Muscle layer of duodenum (tissue), 2 donors: ENCODE measurements around the gene FRMD4B.
"Not testable (repeated sequence)": the region's sequence is repeated elsewhere in the genome, so short reads cannot be mapped to it uniquely, and the experiment has no call there.

Experiments
- H3K27ac ChIP-seq: one replicate; pipeline ENCODE4 v1.7.0; 2013; ENCODE audit warnings: mild to moderate bottlenecking, low read length
- H3K27me3 ChIP-seq: one replicate; pipeline ENCODE4 v1.7.0; 2013; ENCODE audit warnings: low read depth, mild to moderate bottlenecking, control low read depth, low read length
- H3K36me3 ChIP-seq, 2 donors: one replicate each; pipeline ENCODE4 v1.7.0; 2013; ENCODE audit warnings: low read length in 2 of 2, control low read depth in 1 of 2, mild to moderate bottlenecking in 1 of 2; ENCODE audit not compliant: insufficient read depth in 2 of 2, control insufficient read depth in 1 of 2
- H3K4me1 ChIP-seq, 2 donors: one replicate each; pipeline ENCODE4 v1.7.0; 2013; ENCODE audit warnings: low read length in 2 of 2, mild to moderate bottlenecking in 2 of 2, control low read depth in 1 of 2, moderate library complexity in 1 of 2; ENCODE audit not compliant: insufficient read depth in 2 of 2, control insufficient read depth in 1 of 2
- H3K4me3 ChIP-seq, 2 donors: one replicate each; pipeline ENCODE4 v1.7.0; 2013; ENCODE audit warnings: low read length in 2 of 2, low read depth in 1 of 2, mild to moderate bottlenecking in 1 of 2
- H3K9me3 ChIP-seq, 2 donors: one replicate each; pipeline ENCODE4 v1.7.0; 2013; ENCODE audit warnings: low read length in 2 of 2, control low read depth in 1 of 2, mild to moderate bottlenecking in 1 of 2; ENCODE audit not compliant: control insufficient read depth in 1 of 2
- donor health status: healthy.

The FRMD4B gene

GRCh38 chr3:69330891-69331400 is 54.9 kb downstream of the FRMD4B start:
- Histone ChIP-seq H3K27ac (peak overlapping the region; percentile 42), H3K27me3 (no peaks in the 10 kb centered on the region), H3K9me3 (no peaks in the 10 kb centered on the region), H3K4me1 (peaks cover 2 to 4% of the 10 kb centered on the region in 2 donors), H3K4me3 (no peak overlapping the region), H3K36me3 (no peaks in the 10 kb centered on the region)

DNA sequence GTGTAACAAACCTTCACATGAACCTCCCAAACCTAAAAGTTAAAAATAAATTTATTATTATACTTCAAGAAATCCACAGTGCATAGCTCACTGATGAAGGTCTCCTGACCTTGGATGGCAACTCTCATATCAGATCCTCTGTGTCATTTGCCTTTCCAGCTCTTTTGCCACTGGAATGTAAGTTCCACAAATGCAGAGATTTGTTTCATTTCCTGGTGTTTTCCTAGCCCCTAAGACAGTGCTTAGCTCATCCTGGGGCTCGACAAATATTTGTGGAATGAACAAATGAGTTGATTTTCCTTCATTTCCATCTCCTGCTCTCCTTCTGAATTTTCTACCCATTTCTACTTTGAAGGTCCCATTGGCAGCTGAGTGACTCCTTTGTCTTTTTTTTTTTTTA is 56.0 kb downstream of the FRMD4B start:
- H3K4me1 ChIP-seq: peaks cover 2 to 4% of the 10 kb centered on the region in 2 donors
- H3K4me3 ChIP-seq: no peak overlapping the region
- no peaks in the 10 kb centered on the region for H3K36me3 ChIP-seq
- H3K9me3 ChIP-seq: no peaks in the 10 kb centered on the region
- H3K27me3 ChIP-seq: no peaks in the 10 kb centered on the region
- no peak overlapping the region for H3K27ac ChIP-seq

- Histone ChIP-seq H3K36me3 (no peaks in the 10 kb centered on the region), H3K27me3 (no peaks in the 10 kb centered on the region), H3K4me1 (peaks cover 4 to 7% of the 10 kb centered on the region in 2 donors), H3K9me3 (no peaks in the 10 kb centered on the region), H3K4me3 (no peak overlapping the region), H3K27ac (no peak overlapping the region)
Measured at GRCh38 chr3:69328963-69329302, 57.0 kb downstream of the FRMD4B start.

DNA sequence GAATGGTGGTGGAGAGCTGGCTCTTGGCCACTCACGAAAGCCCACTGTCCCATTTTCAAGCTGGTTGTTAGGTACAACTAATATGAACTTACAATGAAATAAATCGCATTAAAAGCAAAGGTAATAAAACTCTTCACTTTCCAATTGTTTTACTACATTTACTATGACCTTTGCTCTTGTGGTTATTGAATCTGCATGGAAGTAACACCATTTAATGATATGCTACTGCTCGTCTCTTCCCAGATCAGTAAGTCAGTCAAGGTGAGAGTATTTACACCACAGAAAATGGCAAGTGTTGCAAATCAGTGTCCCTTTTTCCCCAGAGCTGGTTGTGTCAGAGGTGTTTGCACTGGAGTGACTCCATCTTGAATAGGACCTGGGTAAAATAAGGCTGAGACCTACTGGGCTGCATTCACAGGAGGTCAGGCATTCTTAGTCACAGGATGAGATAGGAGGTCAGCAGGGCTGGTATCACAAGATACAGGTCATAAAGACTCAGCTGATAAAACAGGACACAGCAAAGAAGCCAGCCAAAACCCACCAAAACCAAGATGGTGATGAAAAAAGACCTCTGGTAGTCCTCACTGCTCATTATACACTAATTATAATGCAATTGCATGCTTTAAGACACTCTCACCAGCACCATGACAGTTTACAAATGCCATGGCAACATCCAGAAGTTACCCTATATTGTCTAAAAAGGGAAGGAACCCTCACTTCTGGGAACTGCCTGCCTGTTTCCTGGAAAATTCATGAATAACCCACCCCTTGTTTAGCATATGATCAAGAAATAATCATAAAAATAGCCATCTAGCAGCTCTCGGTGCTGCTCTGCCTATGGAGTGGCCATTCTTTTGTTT is 57.6 kb downstream of the FRMD4B start:
- Histone ChIP-seq H3K4me1 (peaks cover 4 to 7% of the 10 kb centered on the region in 2 donors), H3K4me3 (no peak overlapping the region), H3K27ac (no peak overlapping the region), H3K36me3 (no peaks in the 10 kb centered on the region), H3K27me3 (no peaks in the 10 kb centered on the region), H3K9me3 (no peaks in the 10 kb centered on the region)

DNA sequence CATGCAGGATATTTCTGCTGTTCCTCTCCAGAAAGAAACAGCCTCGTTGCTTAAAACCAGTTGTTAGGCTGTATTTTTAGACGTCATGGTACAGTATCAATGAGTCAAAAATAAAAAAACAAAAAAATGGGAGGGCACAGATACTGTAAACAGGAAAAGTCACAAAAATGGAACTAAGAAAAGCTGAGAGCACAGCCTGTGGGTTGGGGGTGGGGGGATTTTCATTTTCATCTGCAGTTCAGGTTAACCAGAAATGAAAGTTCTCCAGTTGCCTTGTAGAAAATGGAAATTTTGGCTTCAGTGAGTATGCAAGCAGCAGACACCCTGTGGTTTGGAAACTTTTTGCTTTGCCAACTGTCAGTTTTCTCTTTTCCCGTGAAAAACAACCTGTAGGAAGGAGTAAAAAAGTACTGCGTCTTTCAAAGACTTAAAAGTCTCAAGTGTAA is 59.0 kb downstream of the FRMD4B start:
- H3K27ac ChIP-seq: peak overlapping the region; percentile 10
- H3K36me3 ChIP-seq: no peaks in the 10 kb centered on the region
- no peaks in the 10 kb centered on the region for H3K27me3 ChIP-seq
- H3K4me3 ChIP-seq: no peak overlapping the region
- H3K4me1 ChIP-seq: peaks cover 4 to 5% of the 10 kb centered on the region in 2 donors
- no peaks in the 10 kb centered on the region for H3K9me3 ChIP-seq

- Histone ChIP-seq H3K4me1 (peaks cover 4 to 5% of the 10 kb centered on the region in 2 donors), H3K4me3 (no peak overlapping the region), H3K27me3 (no peaks in the 10 kb centered on the region), H3K9me3 (no peaks in the 10 kb centered on the region), H3K27ac (no peak overlapping the region), H3K36me3 (no peaks in the 10 kb centered on the region)
Measured at GRCh38 chr3:69325151-69325550, 60.7 kb downstream of the FRMD4B start.

- Histone ChIP-seq H3K27me3 (no peaks in the 10 kb centered on the region), H3K9me3 (no peaks in the 10 kb centered on the region), H3K4me3 (no peak overlapping the region), H3K27ac (no peak overlapping the region), H3K36me3 (no peaks in the 10 kb centered on the region), H3K4me1 (peaks cover 4 to 5% of the 10 kb centered on the region in 2 donors)
Measured at GRCh38 chr3:69324362-69325025, 61.4 kb downstream of the FRMD4B start.

GRCh38 chr3:69323941-69324340 is 61.9 kb downstream of the FRMD4B start:
- peaks cover 4 to 5% of the 10 kb centered on the region in 2 donors for H3K4me1 ChIP-seq
- no peak overlapping the region for H3K27ac ChIP-seq

DNA sequence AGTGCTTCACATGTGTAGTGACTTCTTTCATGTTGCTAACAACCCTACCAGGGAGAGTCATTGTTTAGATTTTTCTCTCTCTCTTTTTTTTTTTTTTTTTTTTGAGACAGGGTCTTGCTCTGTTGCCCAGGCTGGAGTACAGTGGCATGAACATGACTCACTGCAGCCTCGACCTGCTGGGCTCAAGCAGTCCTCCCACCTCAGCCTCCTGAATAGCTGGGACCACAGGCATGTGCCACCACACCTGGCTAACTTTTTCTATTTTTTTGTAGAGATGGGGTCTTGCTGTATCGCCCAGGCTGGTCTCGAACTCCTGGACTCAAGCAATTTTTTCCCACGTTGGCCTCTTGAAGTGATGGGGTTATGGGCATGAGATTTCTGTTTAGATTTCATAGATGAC is 63.4 kb downstream of the FRMD4B start:
- not testable (repeated sequence) for H3K36me3 ChIP-seq, H3K27ac ChIP-seq, H3K4me1 ChIP-seq, H3K4me3 ChIP-seq, H3K9me3 ChIP-seq, H3K27me3 ChIP-seq

More at GRCh38 chr3:69323941-69324340, 61.9 kb downstream of the FRMD4B start:
- Histone ChIP-seq H3K27me3 (no peaks in the 10 kb centered on the region), H3K9me3 (no peaks in the 10 kb centered on the region), H3K4me3 (no peak overlapping the region), H3K36me3 (no peaks in the 10 kb centered on the region)

GRCh38 chr3:69322158-69322509 is 63.8 kb downstream of the FRMD4B start:
- Histone ChIP-seq H3K27me3 (no peaks in the 10 kb centered on the region), H3K9me3 (no peaks in the 10 kb centered on the region), H3K27ac (no peak overlapping the region), H3K4me1 (peaks cover 4 to 9% of the 10 kb centered on the region in 2 donors), H3K36me3 (no peaks in the 10 kb centered on the region), H3K4me3 (no peak overlapping the region)

DNA sequence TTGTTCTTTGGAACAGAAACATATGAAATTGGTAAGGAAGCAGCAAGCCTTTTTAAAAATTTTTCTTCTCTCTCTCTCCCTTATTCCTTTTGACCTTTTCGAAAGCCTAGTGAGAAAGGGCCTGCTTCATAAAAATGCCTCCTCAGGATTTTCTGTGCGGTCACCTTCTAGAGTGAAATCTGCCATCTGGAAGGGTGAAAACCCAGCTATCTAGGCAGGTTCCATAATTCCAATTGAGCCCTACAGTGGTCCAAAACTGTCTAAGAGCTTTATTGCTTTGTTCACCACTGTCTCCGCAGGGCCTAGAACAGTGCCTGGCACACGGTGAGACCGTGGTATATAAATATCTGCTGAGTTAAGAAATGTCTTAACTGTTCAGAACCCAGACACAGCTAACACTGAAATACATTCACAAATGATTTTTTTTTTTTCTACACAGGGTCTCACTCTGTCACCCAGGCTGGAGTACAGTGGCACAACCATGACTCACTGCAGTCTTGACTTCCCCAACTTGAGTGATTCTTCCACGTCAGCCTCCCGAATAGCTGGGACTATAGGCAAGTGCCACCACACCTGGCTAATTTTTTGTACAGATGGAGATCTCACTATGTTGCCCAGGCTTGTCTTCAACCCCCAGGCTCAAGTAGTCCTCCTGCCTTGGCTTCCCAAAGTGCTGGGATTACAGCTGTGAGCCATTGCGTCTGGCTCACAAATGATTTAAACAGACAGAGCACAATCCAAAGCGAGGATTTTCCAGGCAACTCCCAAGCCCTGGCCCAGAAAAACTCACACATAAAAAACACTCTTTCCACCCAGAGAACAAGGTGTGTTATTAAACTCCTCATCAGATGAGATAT is 64.4 kb downstream of the FRMD4B start:
- H3K27ac ChIP-seq: peak overlapping the region; percentile 49
- H3K27me3 ChIP-seq: no peaks in the 10 kb centered on the region
- no peaks in the 10 kb centered on the region for H3K36me3 ChIP-seq
- no peak overlapping the region for H3K4me3 ChIP-seq
- H3K4me1 ChIP-seq: peaks cover 4 to 9% of the 10 kb centered on the region in 2 donors
- no peaks in the 10 kb centered on the region for H3K9me3 ChIP-seq
